ENCODE measurements around the gene FOXO3. TPM values are rescaled to one million over a fixed set of nuclear protein-coding genes. Genes with fewer than 3 reads are reported as not detected.

The FOXO3 gene
- total and polyA plus RNA-seq, 2 of the 13 experiments (the other 11 are each of a cell fraction or from before 2014, with no cell fraction given), result 16.0 to 22.5 TPM

DNA sequence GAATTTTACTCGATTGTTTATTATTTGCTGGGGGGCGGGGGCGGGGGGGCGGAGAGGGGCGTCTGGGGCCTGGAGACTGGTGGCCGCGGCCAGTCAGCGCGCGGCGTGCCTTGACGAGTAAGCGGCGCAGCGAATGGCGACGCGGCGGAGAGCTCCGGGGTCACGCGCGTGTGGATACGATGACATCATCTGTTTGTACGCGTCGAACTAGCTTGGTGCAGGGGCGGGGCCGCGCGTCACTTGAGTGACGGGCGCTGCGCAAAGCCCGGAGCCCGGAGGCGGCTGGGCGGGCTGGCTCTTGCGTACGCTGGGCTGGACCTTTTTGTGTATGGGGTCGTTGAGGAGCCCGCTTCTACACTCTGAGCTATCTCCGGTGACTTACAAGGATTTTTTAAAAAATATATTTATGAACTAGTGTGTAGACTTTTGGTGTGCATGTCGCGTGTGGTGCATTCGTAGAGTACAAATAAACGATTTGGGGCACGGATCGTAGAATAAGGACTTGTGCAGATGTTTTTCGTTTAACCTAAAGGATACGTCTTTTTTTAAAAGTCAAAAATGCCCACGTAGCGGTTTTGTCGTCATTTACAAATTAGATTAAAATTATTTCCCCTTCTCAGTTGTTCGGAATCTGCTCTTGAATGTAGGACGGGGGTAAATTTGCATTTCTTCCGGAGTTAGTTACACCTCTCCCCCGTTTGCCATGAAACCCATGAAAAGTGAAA lies 2.2 kb upstream of the FOXO3 start (continued):
- TF ChIP-seq, protein P1, sequence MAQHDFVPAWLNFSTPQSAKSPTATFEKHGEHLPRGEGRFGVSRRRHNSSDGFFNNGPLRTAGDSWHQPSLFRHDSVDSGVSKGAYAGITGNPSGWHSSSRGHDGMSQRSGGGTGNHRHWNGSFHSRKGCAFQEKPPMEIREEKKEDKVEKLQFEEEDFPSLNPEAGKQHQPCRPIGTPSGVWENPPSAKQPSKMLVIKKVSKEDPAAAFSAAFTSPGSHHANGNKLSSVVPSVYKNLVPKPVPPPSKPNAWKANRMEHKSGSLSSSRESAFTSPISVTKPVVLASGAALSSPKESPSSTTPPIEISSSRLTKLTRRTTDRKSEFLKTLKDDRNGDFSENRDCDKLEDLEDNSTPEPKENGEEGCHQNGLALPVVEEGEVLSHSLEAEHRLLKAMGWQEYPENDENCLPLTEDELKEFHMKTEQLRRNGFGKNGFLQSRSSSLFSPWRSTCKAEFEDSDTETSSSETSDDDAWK (CRISPR knock-in tag; IDR thresholded peaks at IDR 0.05), result no peak
- TF ChIP-seq IRX3 (CRISPR knock-in tag; IDR thresholded peaks at IDR 0.05; ENCODE audit: borderline replicate concordance, low read depth), result no peak
- TF ChIP-seq ZKSCAN1 (IDR thresholded peaks at IDR 0.05; ENCODE audit: low read length), result no peak
- TF ChIP-seq NAIF1 (CRISPR knock-in tag; IDR thresholded peaks at IDR 0.05; ENCODE audit: borderline replicate concordance), result peak; percentile 97
- TF ChIP-seq, protein P2, sequence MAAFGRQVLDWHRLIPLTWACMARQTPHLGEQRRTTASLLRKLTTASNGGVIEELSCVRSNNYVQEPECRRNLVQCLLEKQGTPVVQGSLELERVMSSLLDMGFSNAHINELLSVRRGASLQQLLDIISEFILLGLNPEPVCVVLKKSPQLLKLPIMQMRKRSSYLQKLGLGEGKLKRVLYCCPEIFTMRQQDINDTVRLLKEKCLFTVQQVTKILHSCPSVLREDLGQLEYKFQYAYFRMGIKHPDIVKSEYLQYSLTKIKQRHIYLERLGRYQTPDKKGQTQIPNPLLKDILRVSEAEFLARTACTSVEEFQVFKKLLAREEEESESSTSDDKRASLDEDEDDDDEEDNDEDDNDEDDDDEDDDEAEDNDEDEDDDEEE (CRISPR knock-in tag; IDR thresholded peaks at IDR 0.05), result no peak
- no peak for TF ChIP-seq ZNF543 (CRISPR knock-in tag; IDR thresholded peaks at IDR 0.05)
- TF ChIP-seq DNMT3B (CRISPR knock-in tag; conservative IDR thresholded peaks at IDR 0.05), result no peak
- TF ChIP-seq PRMT3 (CRISPR knock-in tag; IDR thresholded peaks at IDR 0.05; ENCODE audit: borderline replicate concordance, low read depth), result no peak
- no peak for TF ChIP-seq ZNF605 (CRISPR knock-in tag; IDR thresholded peaks at IDR 0.05)
- no peak for TF ChIP-seq ZSCAN29 (CRISPR knock-in tag; conservative IDR thresholded peaks at IDR 0.05)
- no peak for TF ChIP-seq CCDC6 (CRISPR knock-in tag; IDR thresholded peaks at IDR 0.05)
- no peak for TF ChIP-seq MEIS1 (CRISPR knock-in tag; IDR thresholded peaks at IDR 0.05; ENCODE audit: borderline replicate concordance)
- peak; percentile 87 for TF ChIP-seq HOXA3 (CRISPR knock-in tag; IDR thresholded peaks at IDR 0.05)
- TF ChIP-seq FOXK1 (CRISPR knock-in tag; IDR thresholded peaks at IDR 0.05; ENCODE audit: borderline replicate concordance, low read depth), result peak; percentile 89
- TF ChIP-seq PTBP1 (IDR thresholded peaks at IDR 0.05; ENCODE audit: low read depth, low read length, poor library complexity, severe bottlenecking), result peak; percentile 92
- TF ChIP-seq CEBPG (CRISPR knock-in tag; IDR thresholded peaks at IDR 0.05), result peak; percentile 67
- no peak for TF ChIP-seq ZNF20 (CRISPR knock-in tag; IDR thresholded peaks at IDR 0.05)
- TF ChIP-seq NFATC3 (CRISPR knock-in tag; IDR thresholded peaks at IDR 0.05), result no peak
- TF ChIP-seq, protein P3, sequence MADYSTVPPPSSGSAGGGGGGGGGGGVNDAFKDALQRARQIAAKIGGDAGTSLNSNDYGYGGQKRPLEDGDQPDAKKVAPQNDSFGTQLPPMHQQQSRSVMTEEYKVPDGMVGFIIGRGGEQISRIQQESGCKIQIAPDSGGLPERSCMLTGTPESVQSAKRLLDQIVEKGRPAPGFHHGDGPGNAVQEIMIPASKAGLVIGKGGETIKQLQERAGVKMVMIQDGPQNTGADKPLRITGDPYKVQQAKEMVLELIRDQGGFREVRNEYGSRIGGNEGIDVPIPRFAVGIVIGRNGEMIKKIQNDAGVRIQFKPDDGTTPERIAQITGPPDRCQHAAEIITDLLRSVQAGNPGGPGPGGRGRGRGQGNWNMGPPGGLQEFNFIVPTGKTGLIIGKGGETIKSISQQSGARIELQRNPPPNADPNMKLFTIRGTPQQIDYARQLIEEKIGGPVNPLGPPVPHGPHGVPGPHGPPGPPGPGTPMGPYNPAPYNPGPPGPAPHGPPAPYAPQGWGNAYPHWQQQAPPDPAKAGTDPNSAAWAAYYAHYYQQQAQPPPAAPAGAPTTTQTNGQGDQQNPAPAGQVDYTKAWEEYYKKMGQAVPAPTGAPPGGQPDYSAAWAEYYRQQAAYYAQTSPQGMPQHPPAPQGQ (CRISPR knock-in tag; IDR thresholded peaks at IDR 0.05; ENCODE audit: borderline replicate concordance), result no peak
- TF ChIP-seq EZH2 (conservative IDR thresholded peaks at IDR 0.05; ENCODE audit: low read depth, low read length), result no peak
- 0 out of 2 replicates have a peak, but pooled peaks have one; percentile 15 for TF ChIP-seq STAT5B (CRISPR knock-in tag; IDR thresholded peaks at IDR 0.05)
- TF ChIP-seq ZBTB20 (CRISPR knock-in tag; IDR thresholded peaks at IDR 0.05; ENCODE audit: borderline replicate concordance, low read depth), result no peak
- TF ChIP-seq, protein P4, sequence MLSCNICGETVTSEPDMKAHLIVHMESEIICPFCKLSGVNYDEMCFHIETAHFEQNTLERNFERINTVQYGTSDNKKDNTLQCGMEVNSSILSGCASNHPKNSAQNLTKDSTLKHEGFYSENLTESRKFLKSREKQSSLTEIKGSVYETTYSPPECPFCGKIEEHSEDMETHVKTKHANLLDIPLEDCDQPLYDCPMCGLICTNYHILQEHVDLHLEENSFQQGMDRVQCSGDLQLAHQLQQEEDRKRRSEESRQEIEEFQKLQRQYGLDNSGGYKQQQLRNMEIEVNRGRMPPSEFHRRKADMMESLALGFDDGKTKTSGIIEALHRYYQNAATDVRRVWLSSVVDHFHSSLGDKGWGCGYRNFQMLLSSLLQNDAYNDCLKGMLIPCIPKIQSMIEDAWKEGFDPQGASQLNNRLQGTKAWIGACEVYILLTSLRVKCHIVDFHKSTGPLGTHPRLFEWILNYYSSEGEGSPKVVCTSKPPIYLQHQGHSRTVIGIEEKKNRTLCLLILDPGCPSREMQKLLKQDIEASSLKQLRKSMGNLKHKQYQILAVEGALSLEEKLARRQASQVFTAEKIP (CRISPR knock-in tag; IDR thresholded peaks at IDR 0.05; ENCODE audit: borderline replicate concordance), result no peak
- TF ChIP-seq, protein P5, sequence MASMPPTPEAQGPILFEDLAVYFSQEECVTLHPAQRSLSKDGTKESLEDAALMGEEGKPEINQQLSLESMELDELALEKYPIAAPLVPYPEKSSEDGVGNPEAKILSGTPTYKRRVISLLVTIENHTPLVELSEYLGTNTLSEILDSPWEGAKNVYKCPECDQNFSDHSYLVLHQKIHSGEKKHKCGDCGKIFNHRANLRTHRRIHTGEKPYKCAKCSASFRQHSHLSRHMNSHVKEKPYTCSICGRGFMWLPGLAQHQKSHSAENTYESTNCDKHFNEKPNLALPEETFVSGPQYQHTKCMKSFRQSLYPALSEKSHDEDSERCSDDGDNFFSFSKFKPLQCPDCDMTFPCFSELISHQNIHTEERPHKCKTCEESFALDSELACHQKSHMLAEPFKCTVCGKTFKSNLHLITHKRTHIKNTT (CRISPR knock-in tag; IDR thresholded peaks at IDR 0.05), result no peak
